SU-DHL-6 (cell line): ENCODE measurements around the gene MEIOSIN.

Source experiments
- H2AFZ ChIP-seq: fragments of 200-600 bp; sonication (generic); 2 replicates; pipeline ENCODE4 v1.6.1; 2014; ENCODE audit warnings: low read depth, mild to moderate bottlenecking, moderate library complexity, mixed read lengths, antibody characterized with exemption, low read length; ENCODE audit not compliant: severe bottlenecking
- H3F3A ChIP-seq: fragments of 200-600 bp; shearing (Covaris generic); 2 replicates; pipeline ENCODE4 v1.6.0; 2016; ENCODE audit warnings: antibody characterized with exemption, mild to moderate bottlenecking; ENCODE audit not compliant: insufficient read depth
- H3K27ac ChIP-seq: fragments of 200-600 bp; sonication (generic); 2 replicates; pipeline ENCODE4 v1.5.1; 2016; ENCODE audit warnings: low read depth, mild to moderate bottlenecking, low read length, moderate library complexity, mixed read lengths
- H3K27me3 ChIP-seq: fragments of 200-600 bp; sonication (generic), shearing (Covaris generic); 2 replicates; pipeline ENCODE4 v1.6.0; 2014; ENCODE audit warnings: mild to moderate bottlenecking, low read length
- H3K36me3 ChIP-seq: fragments of 200-600 bp; sonication (generic); 2 replicates; pipeline ENCODE4 v1.6.1; 2014; ENCODE audit warnings: mild to moderate bottlenecking, low read length, mixed read lengths
- H3K4me2 ChIP-seq: fragments of 300-600, 200-600 bp; shearing (Covaris generic), sonication (generic); 2 replicates; pipeline ENCODE4 v1.6.0; 2014; ENCODE audit warnings: low read length, low read depth, mild to moderate bottlenecking; ENCODE audit not compliant: poor library complexity, severe bottlenecking
- H3K4me3 ChIP-seq: fragments of 200-600 bp; sonication (generic); 2 replicates; pipeline ENCODE4 v1.5.1; 2014; ENCODE audit warnings: antibody characterized with exemption, low read length, mild to moderate bottlenecking, mixed read lengths; ENCODE audit not compliant: insufficient read depth, poor library complexity, severe bottlenecking
- H3K79me2 ChIP-seq: fragments of 200-600 bp; sonication (generic); 2 replicates; pipeline ENCODE4 v1.6.1; 2014; ENCODE audit warnings: mild to moderate bottlenecking, low read length, moderate library complexity; ENCODE audit not compliant: insufficient read depth
- H3K9ac ChIP-seq: fragments of 200-600 bp; sonication (generic); 2 replicates; pipeline ENCODE4 v1.7.0; 2014; ENCODE audit warnings: mild to moderate bottlenecking, low read length
- H3K9me2 ChIP-seq: fragments of 200-600 bp; sonication (generic); replicated peaks from 2 replicates; pipeline ENCODE4 v1.6.1; 2014; ENCODE audit warnings: low read length; ENCODE audit not compliant: insufficient read depth
- H3K9me3 ChIP-seq: fragments of 200-600 bp; sonication (generic); 2 replicates; pipeline ENCODE4 v1.6.1; 2014; ENCODE audit warnings: low read length, mixed read lengths; ENCODE audit not compliant: insufficient read depth
- H4K20me1 ChIP-seq: fragments of 200-600 bp; sonication (generic); 2 replicates; pipeline ENCODE4 v1.6.1; 2014; ENCODE audit warnings: low read depth, mild to moderate bottlenecking, antibody characterized with exemption, low read length, moderate library complexity, mixed read lengths
- CTCF ChIP-seq: fragments of 200-600 bp; sonication (generic); IDR thresholded peaks from one replicate; pipeline ENCODE4 v1.5.1; 2017; ENCODE audit warnings: antibody characterized with exemption, mild to moderate bottlenecking, low read length, moderate library complexity; ENCODE audit not compliant: insufficient read depth, poor library complexity, severe bottlenecking
- EZH2phosphoT487 ChIP-seq: fragments of 200-600 bp; sonication (generic), shearing (Covaris generic); conservative IDR thresholded peaks from 2 replicates; pipeline ENCODE4 v1.6.1; 2018; ENCODE audit warnings: mild to moderate bottlenecking, antibody characterized with exemption, low read length, moderate library complexity, mixed read lengths

The MEIOSIN gene

GRCh38 chr19:45804959-45805230 is 71.7 kb downstream of the MEIOSIN start:
- H3F3A ChIP-seq = no peaks in the 10 kb centered on the region
- H3K4me2 ChIP-seq = no peak overlapping the region
- no peaks in the 10 kb centered on the region for H3K36me3 ChIP-seq
- H3K4me3 ChIP-seq = no peak overlapping the region
- no peak overlapping the region for H3K9ac ChIP-seq
- H3K79me2 ChIP-seq = no peaks in the 10 kb centered on the region
- H4K20me1 ChIP-seq = no peaks in the 10 kb centered on the region
- no peak overlapping the region for H3K27ac ChIP-seq
- H3K27me3 ChIP-seq = no peaks in the 10 kb centered on the region
- TF ChIP-seq EZH2phosphoT487 = no peak
- H3K9me2 ChIP-seq = no peaks in the 10 kb centered on the region
- H2AFZ ChIP-seq = no peak overlapping the region
- H3K9me3 ChIP-seq = no peaks in the 10 kb centered on the region

GRCh38 chr19:45805719-45806118 is 72.5 kb downstream of the MEIOSIN start:
- Histone ChIP-seq H3K27ac (no peak overlapping the region), H3K36me3 (no peaks in the 10 kb centered on the region), H3K4me2 (no peak overlapping the region), H3K27me3 (no peaks in the 10 kb centered on the region), H4K20me1 (no peaks in the 10 kb centered on the region), H3K4me3 (no peak overlapping the region), H3F3A (no peaks in the 10 kb centered on the region), H3K79me2 (no peaks in the 10 kb centered on the region), H3K9ac (no peak overlapping the region), H3K9me2 (no peaks in the 10 kb centered on the region), H2AFZ (no peak overlapping the region), H3K9me3 (no peaks in the 10 kb centered on the region)
- TF ChIP-seq CTCF (no peak), EZH2phosphoT487 (no peak)

GRCh38 chr19:45809643-45810159 is 76.5 kb downstream of the MEIOSIN start:
- TF ChIP-seq EZH2phosphoT487 = no peak
- no peak for TF ChIP-seq CTCF
- no peaks in the 10 kb centered on the region for H3K9me3 ChIP-seq
- no peak overlapping the region for H3K9ac ChIP-seq
- no peaks in the 10 kb centered on the region for H4K20me1 ChIP-seq
- H3K4me3 ChIP-seq = no peak overlapping the region
- H3K27ac ChIP-seq = no peak overlapping the region
- no peaks in the 10 kb centered on the region for H3K27me3 ChIP-seq
- no peaks in the 10 kb centered on the region for H3K79me2 ChIP-seq
- H3F3A ChIP-seq = no peaks in the 10 kb centered on the region
- no peak overlapping the region for H2AFZ ChIP-seq
- H3K36me3 ChIP-seq = no peaks in the 10 kb centered on the region
- H3K9me2 ChIP-seq = no peaks in the 10 kb centered on the region
- H3K4me2 ChIP-seq = no peak overlapping the region

GRCh38 chr19:45812297-45812696 is 79.1 kb downstream of the MEIOSIN start:
- no peak overlapping the region for H2AFZ ChIP-seq
- no peak overlapping the region for H3K9ac ChIP-seq
- H3K27me3 ChIP-seq = no peaks in the 10 kb centered on the region
- no peaks in the 10 kb centered on the region for H3K79me2 ChIP-seq
- no peaks in the 10 kb centered on the region for H3K9me3 ChIP-seq
- no peak overlapping the region for H3K27ac ChIP-seq
- peaks cover under 1% of the 10 kb centered on the region; the same call in 1 of the 2 replicates for H3F3A ChIP-seq
- no peak overlapping the region for H3K4me3 ChIP-seq
- TF ChIP-seq CTCF = no peak
- no peak for TF ChIP-seq EZH2phosphoT487
- H4K20me1 ChIP-seq = no peaks in the 10 kb centered on the region
- no peaks in the 10 kb centered on the region for H3K9me2 ChIP-seq
- no peaks in the 10 kb centered on the region for H3K36me3 ChIP-seq
- no peak overlapping the region for H3K4me2 ChIP-seq
